ENCODE results near the gene TMEM213.

DNA sequence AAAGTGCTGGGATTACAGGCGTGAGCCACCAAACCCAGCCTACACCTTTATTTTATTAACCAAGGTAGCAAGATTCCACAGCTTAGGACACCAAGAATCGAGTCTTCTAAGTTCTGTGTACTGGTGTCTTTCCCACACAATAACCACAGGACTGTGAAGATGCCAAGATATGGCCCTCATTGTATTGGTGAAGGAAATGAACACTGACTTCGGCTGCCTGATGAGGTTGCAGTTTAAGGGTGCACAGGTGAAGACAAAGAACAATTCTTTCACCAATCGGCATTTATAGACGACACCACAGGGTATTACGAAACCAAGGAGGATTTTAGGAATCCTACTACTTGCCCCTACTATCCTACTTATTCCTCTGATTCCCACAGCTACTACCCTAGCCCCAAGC, 49.1 kb upstream of the TMEM213 start:
- TF ChIP-seq, protein P1, sequence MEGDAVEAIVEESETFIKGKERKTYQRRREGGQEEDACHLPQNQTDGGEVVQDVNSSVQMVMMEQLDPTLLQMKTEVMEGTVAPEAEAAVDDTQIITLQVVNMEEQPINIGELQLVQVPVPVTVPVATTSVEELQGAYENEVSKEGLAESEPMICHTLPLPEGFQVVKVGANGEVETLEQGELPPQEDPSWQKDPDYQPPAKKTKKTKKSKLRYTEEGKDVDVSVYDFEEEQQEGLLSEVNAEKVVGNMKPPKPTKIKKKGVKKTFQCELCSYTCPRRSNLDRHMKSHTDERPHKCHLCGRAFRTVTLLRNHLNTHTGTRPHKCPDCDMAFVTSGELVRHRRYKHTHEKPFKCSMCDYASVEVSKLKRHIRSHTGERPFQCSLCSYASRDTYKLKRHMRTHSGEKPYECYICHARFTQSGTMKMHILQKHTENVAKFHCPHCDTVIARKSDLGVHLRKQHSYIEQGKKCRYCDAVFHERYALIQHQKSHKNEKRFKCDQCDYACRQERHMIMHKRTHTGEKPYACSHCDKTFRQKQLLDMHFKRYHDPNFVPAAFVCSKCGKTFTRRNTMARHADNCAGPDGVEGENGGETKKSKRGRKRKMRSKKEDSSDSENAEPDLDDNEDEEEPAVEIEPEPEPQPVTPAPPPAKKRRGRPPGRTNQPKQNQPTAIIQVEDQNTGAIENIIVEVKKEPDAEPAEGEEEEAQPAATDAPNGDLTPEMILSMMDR (IDR thresholded peaks at IDR 0.05; ENCODE audit: low read length): no peak
- no peak for TF ChIP-seq EZH2 (optimal IDR thresholded peaks at IDR 0.05; ENCODE audit: low read depth, low read length)
